DMS53 treated with DMSO at 0.1 percent for 48 hours (cell line): ENCODE data around the gene SART1.
"Not testable (repeated sequence)": the region's sequence is repeated elsewhere in the genome, so short reads cannot be mapped to it uniquely, and the experiment has no call there.

Experiments used
- DNase-seq: peaks from one replicate; lab custom pipeline; 2025; ENCODE audit not compliant: unreplicated experiment; lab: John Stamatoyannopoulos, UW

The SART1 gene

DNA sequence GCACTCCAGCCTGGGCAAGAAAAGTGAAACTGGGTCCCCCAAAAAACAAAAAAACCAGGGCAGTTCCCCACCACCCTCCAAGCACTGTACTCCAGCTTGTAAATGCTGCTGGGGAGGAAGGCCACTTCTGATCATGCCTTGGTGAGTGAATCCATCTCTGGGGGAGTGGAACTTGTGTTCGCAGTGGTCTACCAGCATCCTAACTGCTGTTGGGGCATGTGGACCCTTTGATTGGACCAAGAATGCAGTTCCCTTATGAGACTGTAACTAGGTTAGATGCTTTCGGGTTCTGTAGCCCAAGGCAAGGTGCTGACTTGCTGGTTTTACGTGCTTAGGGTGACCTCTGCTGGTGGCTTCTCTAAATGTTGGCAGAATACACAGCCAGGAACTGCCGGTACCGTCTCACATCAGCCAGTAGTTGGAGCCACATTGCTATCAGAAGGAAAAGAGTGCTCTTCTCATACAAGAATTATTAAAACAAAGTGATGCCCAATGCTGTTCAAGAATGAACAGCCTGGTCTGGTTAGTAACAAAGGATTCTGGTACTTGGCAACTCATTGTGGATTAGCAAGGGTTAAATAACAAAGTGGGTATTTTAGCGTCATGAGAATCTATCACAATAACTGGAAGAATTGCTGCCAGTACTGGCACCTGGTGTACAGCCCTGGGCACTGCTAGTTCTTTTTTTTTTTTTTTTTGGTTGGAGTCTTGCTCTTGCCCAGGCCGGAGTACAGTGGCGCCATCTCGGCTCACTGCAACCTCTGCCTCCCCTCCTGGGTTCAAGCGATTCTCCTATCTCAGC is 27.5 kb downstream of the SART1 start:
- DNase-seq = peak; percentile 91

DNA sequence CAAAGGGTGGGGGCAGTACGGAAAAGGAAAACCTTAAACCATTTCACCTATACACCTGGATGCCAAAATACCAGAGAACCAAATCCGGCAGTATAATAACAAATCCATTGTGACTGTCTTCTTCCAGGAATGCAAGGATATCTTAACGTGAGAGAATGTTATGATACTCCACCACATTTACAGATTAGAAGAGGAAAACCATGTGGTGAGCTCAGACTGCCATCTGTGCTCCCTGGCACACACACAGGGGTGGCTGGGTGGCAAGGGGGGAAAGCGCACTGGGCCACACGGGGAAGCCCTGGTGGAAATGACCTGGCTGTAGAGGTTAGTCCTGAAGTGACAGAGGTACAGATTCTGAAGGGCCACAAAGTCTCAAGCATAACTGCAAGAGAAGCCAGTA is 30.5 kb downstream of the SART1 start:
- DNase-seq = no peak

DNA sequence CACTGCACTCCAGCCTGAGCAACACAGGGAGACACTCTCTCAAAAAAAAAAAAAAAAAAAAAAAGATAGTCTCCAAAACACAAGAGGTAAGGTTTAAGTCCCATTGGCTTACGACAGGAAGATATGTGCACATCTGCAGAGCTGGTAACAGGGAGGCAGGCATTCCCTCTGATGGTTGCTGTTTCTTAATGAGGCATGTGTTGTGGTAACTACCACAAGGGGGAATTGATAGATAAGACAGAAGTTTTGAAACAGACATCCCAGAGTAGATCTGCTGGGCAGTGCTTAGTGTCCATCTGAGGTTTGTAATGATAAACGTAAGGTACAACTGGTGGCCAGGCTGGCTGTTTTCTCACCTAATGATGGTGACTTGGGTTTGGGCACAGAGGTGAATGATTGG is 35.8 kb downstream of the SART1 start:
- no peak for DNase-seq

DNA sequence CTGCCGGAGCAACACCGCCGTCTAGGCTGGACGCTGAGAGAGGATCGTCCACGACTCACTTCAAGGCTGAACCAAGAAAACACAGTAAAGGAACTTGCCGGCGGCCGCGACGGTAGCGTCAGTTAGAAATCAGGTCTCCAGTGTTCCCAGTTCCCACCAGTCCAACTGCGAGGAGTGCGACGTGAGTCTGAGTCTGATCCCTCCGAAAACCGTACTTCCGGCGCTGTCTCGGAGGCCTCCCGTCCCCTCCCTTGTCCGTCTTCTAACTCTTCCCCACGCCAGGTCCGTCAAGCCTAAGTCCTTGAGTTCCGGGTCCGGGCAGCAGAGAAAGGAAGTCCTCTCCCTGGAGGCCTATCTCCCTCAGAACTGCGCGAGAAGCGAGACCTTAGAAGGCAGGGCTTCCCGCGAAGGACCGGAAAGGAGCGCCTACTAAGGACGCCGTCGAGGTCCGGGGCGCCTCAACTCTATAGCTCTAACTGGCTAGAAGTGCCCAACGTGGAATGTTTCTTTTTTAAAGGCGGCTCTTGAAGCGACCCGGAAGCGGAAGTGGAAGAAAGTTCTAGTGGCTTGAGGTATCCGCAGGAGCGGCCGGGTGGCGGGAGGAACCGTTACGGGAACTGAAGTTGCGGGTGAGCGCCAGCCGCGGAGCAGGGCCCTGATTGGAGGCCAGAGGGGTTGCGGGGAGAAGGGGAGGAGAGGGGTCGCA is 40.6 kb downstream of the SART1 start, which contains the start of the genes BANF1 and EIF1AD:
Gene BANF1 (plus strand): TSS at position 562 of the 706 bp plus-strand sequence. CDS start 748 bp downstream, outside the sequence.
Gene EIF1AD (minus strand): TSS at position 216 of the 706 bp plus-strand sequence. CDS start 1,768 bp downstream, outside the sequence.
- peak; percentile 98 for DNase-seq

DNA sequence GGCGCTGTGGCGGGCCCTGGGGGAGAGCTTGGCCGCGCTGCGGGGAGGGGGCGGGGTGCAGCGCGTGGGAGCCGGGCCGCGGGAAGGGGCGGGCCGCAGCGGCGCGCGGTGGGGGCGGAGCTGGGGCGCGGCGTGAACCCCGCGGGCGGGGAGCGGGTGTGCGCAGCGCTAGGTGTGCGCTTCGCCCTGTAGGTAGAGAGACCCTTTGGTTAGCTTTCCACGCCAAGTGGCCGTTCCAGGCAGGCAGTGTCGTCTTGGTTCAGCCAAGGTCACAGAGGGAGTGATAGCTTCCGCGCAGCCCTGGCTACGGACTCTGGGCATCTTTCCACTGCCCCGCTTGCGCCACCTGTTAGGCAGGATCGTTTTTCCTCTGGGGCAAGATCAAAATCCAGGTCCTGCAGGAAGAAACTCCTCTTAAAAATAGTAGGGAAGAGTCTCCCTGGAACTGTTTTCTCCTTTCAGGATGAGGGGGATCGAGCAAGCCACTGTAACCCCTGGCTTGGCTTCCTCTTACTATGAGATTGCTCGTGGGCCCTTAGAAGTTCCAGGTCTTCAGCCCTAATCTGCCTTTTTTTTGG is 41.2 kb downstream of the SART1 start:
- DNase-seq = peak; percentile 34

DNA sequence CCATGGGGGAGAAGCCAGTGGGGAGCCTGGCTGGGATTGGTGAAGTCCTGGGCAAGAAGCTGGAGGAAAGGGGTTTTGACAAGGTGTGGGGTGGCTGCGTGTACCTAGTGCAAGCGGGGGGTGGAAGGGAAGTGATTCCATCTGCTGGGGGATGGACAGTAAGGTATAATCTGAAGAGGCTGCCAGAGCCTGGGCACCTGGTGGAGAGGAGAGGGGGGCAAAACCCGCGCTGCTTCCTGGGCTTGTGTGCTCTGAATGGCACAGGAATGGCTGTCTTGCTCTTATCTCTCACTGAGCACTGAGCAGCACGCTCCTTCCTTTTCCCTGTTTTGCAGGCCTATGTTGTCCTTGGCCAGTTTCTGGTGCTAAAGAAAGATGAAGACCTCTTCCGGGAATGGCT is 41.8 kb downstream of the SART1 start:
- DNase-seq = no peak

DNA sequence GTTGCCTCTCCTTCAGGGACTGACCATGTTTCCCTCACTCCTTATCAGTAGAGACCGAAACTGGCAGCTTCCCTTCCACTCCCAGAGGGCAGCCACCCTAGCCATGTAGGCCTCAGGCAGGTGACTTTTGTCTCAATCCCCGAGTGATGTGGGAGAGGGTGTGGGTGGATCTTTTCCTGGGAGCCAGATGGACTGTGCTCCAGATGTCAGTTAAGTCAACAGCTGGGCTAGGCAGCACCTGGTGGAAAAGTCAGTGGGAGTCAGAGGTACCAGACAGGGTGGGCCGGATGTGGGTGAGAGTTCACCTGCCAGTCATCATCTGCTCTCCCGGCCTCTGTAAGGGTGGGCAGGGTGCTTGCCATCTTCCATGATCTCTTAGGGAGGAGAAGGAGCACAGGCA is 42.7 kb downstream of the SART1 start:
- no peak for DNase-seq

DNA sequence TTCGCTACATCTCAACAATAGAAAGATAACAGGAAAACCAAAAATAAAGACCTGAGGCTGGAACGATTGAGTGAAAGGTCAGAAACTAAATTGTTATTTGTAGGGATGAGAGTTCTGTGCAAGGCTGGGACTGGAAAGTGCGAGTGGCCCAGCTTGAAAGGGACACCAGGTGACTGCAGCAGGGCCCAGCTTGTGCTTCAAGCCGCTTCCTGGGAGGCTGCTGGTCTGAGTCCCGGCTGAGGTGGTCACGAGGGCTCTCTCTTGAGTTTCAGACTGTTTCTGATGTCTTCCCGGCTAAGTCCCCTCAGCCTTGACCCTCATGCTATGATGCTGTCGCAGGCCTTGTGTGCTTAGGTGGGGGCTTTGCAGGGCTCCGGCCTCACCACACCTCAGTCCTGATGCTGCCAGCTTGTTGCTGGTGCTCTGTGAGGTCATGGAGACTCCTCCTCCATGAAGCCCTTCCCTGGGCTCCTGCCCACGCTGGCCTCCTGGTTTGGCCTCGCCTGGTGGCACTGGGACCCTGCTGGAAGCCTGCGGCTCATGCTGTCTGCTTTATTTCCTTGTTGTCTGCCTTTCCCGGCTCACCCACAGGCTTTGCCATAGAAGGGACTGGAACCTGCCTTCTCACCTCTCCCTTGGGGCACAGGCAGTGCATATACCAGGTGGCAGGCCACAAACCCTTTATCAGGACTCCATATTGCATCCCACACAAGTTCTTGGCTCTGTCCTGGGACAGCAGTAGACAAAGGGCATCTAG is 44.8 kb downstream of the SART1 start:
- DNase-seq = no peak

DNA sequence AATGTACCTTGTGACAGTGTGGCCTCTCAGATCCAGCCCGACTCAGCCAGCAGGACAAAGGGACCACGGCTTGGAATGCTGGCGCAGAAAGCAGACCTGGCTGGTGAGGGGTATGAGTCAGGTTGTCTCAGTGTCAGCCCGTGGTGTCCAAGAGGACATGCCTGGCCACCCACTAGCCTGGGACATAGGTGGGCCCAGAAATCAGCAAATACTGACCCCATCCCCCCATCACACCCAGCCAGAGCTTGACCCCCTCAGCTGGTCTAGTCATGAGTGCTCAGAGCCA is 45.3 kb downstream of the SART1 start:
- no peak for DNase-seq

DNA sequence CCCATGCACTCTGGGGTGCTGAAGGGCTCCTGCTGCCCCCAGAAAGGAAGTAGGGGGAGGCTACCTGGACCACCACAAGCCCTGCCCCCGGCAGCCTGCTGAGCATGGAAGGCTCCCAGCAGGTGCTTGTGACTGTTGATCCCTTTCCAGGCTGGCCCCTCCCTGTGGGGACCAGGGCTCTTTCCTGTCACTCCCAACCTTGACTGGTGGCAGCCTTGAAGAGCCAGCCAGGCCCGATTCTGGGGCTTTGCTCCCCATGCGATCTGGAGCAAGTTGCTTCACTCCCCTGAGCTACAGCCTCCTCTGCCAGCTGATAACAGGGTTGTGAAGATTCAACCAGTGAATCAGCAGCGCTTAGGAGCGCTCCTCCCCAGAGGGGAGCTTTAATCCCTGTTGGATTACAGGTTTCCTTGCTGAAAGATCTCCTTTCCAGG is 45.7 kb downstream of the SART1 start:
- DNase-seq = no peak

DNA sequence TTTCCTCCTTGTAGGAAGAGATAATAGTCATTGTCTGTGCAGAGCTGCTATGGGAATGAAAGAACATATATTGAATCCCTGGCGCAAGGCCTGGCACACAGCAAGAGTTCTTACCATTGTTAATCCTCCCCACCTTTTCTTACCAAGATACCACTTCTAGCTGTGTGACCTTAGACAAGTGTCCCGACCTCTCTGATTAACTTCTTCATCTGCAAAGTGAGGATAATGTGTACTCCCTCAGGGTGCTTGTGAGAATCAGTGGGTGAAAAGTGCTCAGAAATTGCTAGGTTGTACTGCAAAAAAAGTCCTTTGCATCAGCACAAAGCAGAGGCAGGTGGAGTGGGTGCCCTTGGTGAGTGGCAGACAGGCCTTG is 46.5 kb downstream of the SART1 start:
- DNase-seq = no peak

DNA sequence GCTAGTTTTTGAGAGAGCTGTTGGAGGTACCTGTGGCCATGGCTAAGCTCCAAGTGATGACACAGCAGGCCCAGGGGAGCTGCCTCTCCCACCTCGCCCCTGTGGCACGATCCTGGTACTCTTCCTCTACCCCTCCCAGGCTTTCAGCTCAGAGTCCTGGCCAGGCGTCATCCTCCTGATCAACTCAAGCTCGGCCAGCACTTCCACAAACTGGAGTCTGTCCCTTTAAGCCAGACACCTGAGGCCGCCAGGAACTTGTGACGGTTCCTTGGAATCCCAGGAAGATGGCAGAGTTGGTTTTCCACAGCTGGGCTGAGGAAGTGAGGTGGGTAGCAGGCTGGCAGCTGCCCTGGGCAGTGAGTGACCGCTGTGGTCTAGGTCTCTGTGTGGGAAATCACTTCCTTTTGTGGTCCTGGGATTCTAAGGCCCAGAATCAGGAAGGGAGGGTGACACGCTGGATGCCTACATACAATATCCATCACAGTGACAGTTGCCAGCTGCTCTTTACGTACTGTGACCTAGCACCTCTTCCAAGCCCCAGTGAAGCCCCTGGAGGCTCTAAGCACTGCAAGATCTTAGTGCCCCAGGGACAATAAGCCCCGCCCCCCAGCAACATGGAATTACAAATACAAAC is 47.1 kb downstream of the SART1 start:
- no peak for DNase-seq

DNA sequence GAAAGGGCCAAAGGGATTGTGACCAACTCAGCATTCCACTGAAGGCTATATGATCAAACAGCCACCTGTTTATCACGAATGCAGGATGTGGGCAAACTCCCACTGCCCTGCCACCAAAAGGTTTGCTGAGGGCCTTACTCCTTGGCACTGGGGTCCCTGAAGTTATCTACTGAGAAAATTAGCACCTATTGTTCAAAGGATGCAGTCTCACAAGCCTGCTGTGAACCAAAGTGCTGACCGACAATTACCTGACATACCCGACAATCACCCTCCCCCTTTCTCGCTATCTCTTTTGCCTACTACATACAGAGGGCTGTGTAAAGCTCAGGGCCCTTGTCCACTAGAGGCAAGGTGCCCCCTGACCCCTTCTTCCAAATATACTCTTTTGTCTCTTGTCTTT is 48.5 kb downstream of the SART1 start:
- DNase-seq = not testable (repeated sequence)

DNA sequence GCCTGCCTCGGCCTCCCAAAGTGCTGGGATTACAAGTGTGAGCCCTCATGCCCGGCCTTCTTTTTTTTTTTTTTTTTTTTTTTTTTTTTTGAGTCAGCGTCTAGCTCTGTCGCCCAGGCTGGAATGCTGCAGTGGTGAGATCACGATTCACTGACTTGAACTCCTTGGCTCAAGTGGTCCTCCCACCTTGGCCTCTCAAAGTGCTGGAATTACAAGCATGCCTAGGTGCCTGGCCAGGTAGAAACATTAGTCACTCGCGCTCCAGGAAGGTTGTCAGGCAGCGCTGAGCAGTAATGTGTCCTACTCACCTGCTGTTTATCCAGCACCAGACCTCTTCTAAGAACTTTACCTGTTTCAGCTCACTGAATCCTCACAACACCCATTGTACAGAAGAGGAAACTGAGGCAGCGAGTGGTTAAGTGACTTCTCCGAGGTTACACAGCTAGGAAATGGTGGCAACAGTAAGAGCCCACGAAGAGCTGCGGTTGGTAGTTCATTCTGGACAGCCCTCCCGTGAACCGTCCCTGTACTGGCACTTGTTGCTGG is 49.8 kb downstream of the SART1 start:
- DNase-seq = peak; percentile 52

DNA sequence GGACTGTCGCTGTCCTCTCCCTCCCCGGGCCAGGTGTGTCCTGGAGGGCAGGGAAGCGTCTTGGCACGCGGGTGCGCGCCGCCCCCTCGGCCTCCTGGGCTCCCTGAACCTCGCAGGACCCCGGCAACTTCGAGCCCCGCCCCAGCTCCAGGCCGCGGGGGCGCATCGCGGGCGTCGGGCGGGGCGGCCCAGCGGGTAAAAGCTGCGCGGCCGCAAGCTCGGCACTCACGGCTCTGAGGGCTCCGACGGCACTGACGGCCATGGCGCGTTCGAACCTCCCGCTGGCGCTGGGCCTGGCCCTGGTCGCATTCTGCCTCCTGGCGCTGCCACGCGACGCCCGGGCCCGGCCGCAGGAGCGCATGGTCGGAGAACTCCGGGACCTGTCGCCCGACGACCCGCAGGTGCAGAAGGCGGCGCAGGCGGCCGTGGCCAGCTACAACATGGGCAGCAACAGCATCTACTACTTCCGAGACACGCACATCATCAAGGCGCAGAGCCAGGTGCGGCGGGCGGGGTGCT is 50.3 kb downstream of the SART1 start, which contains the start of gene CST6:
Gene CST6 (plus strand): TSS at position 224 of the 519 bp plus-strand sequence. CDS start 37 bp downstream, at position 261.
- DNase-seq = peak; percentile 30

DNA sequence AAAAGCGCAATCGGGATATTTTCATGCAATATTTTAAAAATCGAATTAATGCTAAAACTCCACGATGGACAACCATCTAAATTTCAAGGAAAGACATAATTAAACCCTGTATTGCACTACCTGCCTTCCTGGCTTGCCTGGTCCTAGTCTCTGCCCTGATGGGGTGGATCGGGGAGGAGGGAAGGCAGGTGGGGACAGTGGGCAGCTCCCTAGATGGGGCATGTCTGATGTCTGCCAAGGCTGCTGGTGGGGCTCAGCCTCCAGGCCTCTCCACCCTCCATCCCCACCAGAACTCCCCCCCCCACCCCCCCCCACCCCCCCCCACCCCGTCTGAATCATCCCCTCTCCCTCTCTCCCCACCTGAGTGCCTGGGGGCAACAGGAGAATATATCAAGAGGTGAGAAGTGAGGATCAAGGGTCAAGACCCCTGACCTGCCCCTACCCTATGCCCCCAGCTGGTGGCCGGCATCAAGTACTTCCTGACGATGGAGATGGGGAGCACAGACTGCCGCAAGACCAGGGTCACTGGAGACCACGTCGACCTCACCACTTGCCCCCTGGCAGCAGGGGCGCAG is 50.9 kb downstream of the SART1 start:
- DNase-seq = no peak

DNA sequence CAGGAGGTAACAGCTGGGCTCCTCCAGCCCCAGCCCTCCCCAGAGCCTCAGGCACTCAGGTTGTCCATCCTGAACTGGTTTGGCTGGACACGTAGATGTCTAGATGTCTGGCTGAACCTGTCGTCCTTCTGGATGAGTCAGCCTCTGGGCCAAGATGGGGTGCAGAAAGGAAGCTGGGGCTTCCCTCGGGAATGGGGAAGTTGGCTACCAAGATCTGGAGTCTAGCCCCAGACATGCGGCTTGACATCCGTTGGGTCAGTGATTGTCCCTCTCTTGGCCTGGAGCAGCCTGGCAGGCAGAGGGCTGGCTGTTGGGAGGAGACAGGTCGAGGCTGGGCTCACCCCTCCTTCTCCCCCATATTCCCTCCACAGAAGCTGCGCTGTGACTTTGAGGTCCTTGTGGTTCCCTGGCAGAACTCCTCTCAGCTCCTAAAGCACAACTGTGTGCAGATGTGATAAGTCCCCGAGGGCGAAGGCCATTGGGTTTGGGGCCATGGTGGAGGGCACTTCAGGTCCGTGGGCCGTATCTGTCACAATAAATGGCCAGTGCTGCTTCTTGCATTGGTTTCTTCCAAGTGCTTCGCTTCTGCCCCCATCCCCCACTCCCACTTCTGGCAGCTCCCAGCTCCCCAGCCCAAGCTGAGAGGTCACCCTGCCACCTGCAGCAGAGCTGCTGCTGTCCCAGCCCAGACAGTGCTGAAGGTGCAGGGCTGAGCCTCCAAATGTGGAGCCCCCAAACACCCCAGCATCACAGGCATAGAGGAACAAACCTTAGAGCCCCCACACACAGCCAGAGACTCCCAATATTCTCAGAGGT is 51.6 kb downstream of the SART1 start:
- DNase-seq = no peak

DNA sequence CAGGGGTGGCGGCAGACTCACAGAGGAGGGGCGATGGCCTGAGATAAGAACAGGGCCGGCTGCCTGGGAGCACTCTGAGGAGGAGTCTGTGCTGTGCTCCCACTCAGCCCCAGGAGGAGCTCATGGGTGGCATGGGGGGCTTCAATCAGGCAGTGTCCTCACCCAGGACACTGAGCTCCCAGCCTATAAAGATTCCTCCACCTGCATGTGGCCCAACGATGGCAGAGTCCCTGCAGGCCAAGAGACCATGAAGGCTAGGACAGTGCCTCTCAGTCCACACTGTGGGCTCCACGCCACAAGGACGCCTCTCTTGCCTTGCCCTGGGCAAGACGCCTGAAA is 52.2 kb downstream of the SART1 start:
- no peak for DNase-seq

DNA sequence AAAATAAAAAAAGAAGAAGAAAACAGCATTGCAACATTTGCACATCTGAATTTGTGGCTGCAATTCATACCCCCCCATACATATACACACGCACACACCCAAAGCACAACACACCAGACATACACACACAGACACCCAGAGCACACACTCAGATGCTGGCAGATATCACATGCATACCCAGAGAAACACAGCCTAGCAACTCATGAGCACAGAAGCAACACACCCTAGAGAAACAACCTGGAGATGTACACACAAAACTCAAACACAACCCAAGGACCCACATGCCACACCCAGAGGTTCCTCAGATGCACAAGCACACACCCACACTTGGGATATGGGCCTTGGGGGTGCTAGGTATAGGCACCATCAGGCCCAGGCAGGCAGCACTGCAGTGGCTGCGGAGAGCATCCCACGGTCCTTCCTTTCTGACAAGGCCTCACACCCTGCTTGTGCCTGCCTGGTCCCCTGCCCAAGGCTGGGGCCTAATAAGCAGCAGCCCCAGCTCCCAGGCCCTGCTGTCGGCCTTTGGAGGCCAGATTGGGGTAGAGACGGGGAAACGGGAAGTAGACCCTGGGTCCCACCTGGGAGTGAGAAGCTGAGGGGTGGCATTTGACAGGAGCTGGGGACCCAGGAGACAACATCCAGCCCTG is 53.4 kb downstream of the SART1 start:
- no peak for DNase-seq
